ENCODE data around the gene SMIM10.
"Not testable (repeated sequence)": the region's sequence is repeated elsewhere in the genome, so short reads cannot be mapped to it uniquely, and the experiment has no call there.

Gene SMIM10

DNA sequence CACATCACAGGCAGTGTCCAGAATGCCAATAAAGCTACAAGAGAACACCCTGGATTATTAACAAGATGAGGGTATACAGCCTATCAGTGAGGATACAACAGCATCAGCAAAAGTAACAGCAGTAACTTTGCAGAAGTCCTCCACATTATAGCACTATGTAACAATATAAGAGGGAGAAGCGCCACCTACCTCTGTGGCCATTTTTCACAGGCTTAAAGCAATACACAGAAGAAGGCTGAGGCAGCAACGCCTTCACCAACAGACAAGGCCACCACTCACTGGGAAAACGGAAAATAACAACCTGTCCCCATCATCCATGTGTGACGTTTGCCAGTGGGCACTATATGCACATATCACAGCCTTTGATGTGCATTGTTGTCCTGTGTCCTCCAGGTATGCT, 19.0 kb downstream of the SMIM10 start:
- TF ChIP-seq, protein P1, sequence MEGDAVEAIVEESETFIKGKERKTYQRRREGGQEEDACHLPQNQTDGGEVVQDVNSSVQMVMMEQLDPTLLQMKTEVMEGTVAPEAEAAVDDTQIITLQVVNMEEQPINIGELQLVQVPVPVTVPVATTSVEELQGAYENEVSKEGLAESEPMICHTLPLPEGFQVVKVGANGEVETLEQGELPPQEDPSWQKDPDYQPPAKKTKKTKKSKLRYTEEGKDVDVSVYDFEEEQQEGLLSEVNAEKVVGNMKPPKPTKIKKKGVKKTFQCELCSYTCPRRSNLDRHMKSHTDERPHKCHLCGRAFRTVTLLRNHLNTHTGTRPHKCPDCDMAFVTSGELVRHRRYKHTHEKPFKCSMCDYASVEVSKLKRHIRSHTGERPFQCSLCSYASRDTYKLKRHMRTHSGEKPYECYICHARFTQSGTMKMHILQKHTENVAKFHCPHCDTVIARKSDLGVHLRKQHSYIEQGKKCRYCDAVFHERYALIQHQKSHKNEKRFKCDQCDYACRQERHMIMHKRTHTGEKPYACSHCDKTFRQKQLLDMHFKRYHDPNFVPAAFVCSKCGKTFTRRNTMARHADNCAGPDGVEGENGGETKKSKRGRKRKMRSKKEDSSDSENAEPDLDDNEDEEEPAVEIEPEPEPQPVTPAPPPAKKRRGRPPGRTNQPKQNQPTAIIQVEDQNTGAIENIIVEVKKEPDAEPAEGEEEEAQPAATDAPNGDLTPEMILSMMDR (IDR thresholded peaks at IDR 0.05; ENCODE audit: control insufficient read depth, extremely low read depth, insufficient read depth), result no peak

GRCh38 chrX:135010921-135011320, 20.1 kb downstream of the SMIM10 start:
- DNase-seq (ENCODE audit: low read depth), result no peak
- TF ChIP-seq, protein P1 (IDR thresholded peaks at IDR 0.05; ENCODE audit: control insufficient read depth, extremely low read depth, insufficient read depth), result no peak
- no peak overlapping the region for H3K4me3 ChIP-seq (ENCODE audit: low read depth, low read length)

More for the DNA sequence above, 19.0 kb downstream of the SMIM10 start:
- no peak for DNase-seq (ENCODE audit: low read depth)
- no peak overlapping the region for H3K4me3 ChIP-seq (ENCODE audit: low read depth, low read length)

DNA sequence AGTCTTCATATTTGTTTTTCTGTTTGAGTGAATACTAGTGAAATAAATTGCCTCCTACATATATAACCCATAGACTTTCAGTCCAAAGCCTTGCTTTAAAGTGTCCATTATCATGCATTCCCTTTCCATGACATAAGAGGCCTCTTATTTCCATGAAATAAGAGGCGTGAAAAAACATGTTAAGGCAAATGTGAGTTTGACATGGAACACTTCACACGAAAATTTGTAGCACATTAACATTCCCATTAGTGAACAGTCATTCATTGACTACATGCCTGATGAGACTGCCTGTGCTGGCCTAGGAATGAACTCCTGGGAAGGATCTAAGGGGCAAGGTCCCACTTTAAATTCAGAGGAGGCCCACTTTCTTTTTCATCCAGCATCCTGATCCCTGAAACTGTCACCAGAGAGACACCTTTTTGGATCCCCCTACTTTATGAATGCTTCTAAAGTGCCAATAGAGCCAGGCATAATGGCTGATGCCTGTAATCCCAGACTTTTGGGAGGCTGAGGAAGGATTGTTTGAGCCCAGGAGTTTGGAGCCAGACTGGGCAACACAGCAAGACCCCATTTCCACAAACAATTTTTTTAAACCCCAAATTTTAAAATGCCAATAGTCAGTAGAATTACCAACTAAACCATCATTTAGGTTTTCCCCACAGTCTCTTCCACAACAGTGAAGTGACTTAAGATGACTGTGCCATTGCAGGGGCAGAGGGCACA, 24.9 kb downstream of the SMIM10 start:
- H3K4me3 ChIP-seq (ENCODE audit: low read depth, low read length), result no peak overlapping the region
- TF ChIP-seq, protein P1 (IDR thresholded peaks at IDR 0.05; ENCODE audit: control insufficient read depth, extremely low read depth, insufficient read depth), result no peak
- no peak for DNase-seq (ENCODE audit: low read depth)

DNA sequence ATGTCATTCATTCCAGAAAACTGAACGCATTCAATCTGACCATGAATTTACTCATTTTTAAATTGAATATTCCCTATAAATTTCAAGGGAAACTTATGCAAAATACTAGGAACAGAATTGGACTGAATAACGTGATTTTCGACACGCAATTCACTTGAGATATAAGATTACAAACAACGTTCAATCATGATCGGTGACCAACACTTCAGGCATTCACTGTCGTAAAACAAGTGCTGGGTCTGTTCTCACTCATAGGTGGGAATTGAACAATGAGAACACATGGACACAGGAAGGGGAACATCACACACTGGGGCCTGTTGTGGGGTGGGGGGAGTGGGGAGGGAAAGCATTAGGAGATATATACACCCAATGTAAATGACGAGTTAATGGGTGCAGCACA, 29.1 kb downstream of the SMIM10 start:
- not testable (repeated sequence) for H3K4me3 ChIP-seq (ENCODE audit: low read depth, low read length)

GRCh38 chrX:135023791-135024190, 33.0 kb downstream of the SMIM10 start:
- H3K4me3 ChIP-seq (ENCODE audit: low read depth, low read length); DNase-seq (ENCODE audit: low read depth): not testable (repeated sequence)

More for the DNA sequence above, 29.1 kb downstream of the SMIM10 start:
- DNase-seq (ENCODE audit: low read depth), result not testable (repeated sequence)

GRCh38 chrX:135024526-135024925, 33.7 kb downstream of the SMIM10 start:
- TF ChIP-seq, protein P1 (IDR thresholded peaks at IDR 0.05; ENCODE audit: control insufficient read depth, extremely low read depth, insufficient read depth), result no peak
- DNase-seq (ENCODE audit: low read depth), result no peak
- H3K4me3 ChIP-seq (ENCODE audit: low read depth, low read length), result no peak overlapping the region

- H3K4me3 ChIP-seq (ENCODE audit: low read depth, low read length); DNase-seq (ENCODE audit: low read depth): not testable (repeated sequence)
Observed at GRCh38 chrX:135030207-135030963, 39.6 kb downstream of the SMIM10 start.

DNA sequence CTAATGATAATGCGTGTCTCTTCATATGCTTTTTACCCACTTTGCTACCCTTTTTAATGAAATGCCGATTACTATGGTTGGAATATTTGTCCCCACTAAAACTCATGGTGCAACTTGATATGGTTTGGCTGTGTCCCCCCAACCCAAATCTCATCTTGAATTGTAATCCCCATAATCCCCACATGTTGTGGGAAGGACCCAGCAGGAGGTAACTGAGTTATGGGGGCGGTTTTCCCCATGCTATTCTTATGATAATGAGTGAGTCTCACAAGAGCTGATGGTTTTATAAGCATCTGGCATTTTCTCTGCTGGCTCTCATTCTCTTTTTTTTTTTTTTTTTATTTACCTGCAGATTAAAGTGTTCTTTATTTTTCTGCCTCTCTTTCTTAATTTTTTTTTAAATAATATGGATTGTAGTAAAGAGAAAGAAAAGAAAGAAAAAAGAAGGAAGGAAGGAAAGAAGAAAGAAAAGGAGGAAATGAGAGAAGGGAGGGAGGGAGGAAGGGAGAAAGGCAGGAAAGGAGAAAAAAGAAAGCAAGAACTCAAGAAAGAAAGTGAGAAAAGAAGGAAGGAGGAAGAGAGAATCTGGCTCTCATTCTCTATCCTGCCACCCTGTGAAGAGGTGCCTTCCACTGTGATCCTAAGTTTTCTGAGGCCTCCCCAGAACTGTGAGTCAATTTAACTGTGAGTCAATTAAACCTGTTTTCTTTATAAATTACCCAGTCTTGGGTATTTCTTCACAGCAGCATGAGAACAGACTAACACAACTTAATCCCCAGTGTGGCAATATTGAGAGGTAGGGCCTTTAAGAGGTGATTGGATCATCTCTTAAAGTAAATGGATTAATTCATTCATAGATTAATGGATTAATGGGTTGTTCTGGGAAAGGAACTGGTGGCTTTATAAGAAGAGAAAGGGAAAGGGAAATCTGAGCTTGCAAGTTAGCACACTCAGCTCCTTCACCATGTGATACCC, 50.6 kb downstream of the SMIM10 start:
- not testable (repeated sequence) for DNase-seq (ENCODE audit: low read depth); H3K4me3 ChIP-seq (ENCODE audit: low read depth, low read length)
